Measurements from ENCODE around the gene HSD17B14. TPM values are rescaled to one million over a fixed set of nuclear protein-coding genes. Genes with fewer than 3 reads are reported as not detected.

HSD17B14 gene
- total RNA-seq, 4 donors from 2014 or later = 6.4 to 19.0 (median 13.8) TPM

DNA sequence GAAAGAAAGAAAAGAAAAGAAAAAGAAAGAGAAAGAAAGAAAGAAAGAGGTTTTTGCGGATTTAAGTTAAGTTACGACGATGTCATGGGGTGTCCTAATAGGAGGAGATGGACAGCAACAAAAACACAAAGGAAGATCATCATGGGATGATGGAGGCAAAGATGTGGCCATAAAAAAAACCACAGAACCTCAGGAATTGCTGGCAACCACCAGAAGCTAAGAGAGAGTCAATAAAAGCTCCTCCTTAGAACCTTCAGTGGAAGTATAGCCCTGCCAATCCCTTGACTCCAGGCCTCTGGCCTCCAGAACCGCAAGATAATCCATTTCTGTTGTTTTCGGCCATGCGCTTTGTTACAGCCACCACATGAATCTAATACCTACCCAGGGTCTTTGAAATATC, 20.6 kb upstream of the HSD17B14 start:
- TF ChIP-seq, protein P1, sequence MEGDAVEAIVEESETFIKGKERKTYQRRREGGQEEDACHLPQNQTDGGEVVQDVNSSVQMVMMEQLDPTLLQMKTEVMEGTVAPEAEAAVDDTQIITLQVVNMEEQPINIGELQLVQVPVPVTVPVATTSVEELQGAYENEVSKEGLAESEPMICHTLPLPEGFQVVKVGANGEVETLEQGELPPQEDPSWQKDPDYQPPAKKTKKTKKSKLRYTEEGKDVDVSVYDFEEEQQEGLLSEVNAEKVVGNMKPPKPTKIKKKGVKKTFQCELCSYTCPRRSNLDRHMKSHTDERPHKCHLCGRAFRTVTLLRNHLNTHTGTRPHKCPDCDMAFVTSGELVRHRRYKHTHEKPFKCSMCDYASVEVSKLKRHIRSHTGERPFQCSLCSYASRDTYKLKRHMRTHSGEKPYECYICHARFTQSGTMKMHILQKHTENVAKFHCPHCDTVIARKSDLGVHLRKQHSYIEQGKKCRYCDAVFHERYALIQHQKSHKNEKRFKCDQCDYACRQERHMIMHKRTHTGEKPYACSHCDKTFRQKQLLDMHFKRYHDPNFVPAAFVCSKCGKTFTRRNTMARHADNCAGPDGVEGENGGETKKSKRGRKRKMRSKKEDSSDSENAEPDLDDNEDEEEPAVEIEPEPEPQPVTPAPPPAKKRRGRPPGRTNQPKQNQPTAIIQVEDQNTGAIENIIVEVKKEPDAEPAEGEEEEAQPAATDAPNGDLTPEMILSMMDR (IDR thresholded peaks at IDR 0.05; ENCODE audit: low read depth) = no peak

DNA sequence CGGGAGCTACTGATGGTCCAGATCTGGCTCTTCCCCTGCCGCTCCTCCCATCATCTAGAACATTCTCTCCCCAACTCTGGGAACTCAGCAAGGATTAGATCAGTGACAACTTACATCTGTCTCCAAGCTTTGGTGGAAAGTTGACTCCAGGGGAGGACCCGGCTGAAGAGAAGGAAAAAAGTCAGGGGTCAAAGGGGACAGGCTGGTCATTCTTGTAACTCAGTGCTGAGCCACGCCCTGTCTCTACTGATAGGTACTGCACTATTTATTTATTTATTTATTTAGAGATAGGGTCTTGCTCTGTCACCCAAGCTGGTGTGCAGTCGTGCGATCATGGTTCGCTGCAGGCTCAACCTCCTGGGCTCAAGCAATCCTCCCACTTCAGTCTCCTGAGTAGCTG, 17.8 kb upstream of the HSD17B14 start:
- TF ChIP-seq, protein P1 (IDR thresholded peaks at IDR 0.05; ENCODE audit: low read depth) = no peak

DNA sequence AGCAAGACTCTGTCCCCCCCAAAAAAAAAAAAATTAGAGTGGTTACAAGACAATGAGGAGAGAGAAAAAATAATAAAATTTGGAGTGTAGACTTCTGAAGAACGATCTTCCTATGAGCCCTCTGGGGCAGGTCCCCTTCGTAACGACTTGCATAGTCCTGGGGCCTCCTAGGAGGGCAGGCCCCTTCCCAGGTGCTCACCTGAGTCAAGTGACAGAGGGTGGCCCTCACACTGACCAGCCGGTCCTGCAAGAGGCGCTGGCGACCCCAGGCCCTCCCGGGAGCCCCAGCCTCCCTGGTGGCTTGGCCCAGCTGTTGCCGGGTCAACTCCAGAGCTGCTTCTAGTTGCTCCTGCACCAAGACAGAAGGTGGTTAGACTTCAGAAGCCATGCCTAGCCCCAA, 17.2 kb upstream of the HSD17B14 start:
- TF ChIP-seq, protein P1 (IDR thresholded peaks at IDR 0.05; ENCODE audit: low read depth) = no peak

DNA sequence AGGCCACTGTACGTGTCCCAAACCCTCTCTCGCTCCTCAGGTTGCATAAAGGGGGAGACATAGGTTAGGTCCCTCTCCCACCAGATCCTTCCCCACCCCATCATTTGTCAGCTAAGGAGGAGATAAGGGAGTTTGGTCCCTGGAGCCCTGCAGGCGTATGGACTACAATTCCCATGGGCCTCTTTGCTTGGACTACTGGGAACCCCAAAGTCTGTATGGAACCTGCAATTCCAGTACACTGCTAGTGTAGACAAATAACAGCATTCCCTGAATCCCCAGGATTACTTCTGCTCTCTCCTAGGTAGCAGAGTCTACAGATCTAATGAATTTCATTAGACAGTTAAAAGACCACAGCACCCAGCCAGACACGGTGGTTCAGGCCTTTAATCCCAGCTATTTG, 16.0 kb upstream of the HSD17B14 start:
- TF ChIP-seq, protein P1 (IDR thresholded peaks at IDR 0.05; ENCODE audit: low read depth) = no peak

DNA sequence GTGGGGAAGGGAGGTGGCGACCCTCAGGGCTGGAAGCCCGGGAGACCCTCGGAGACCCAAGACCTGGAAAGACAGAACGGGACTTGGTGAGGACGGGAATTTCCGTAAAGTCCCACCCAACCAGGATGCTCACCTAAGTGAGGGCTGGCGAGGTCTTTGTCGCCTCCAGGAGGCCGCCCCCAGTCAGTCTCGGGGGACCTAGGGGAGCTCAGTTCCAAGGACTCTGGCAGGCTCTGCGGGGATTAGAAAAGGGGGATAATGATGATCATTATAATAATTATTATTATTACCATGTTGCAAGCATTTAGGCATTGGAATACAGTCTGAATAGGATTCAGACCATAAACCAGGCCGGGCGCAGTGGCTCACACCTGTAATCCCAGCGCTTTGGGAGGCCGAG, 9.1 kb upstream of the HSD17B14 start:
- TF ChIP-seq, protein P1 (IDR thresholded peaks at IDR 0.05; ENCODE audit: low read depth) = no peak

DNA sequence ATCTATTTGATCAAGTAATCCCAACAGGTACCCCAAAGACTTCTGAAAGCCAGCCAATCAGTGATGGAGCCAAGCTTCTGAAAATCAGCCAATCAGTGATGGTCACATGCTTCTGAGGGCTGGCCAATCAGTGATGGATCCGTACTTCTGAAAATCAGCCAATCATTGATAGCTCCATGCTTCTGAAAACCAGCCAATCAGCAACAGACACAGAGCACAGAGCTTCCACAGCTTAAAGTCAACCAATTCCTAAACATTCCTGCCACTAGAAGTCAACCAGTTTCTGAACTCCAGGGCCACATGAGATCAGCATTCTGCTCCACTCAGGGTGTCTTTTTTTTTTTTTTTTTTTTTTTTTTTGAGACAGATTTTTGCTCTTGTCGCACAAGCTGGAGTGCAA, 8.2 kb upstream of the HSD17B14 start:
- TF ChIP-seq, protein P1 (IDR thresholded peaks at IDR 0.05; ENCODE audit: low read depth) = no peak

DNA sequence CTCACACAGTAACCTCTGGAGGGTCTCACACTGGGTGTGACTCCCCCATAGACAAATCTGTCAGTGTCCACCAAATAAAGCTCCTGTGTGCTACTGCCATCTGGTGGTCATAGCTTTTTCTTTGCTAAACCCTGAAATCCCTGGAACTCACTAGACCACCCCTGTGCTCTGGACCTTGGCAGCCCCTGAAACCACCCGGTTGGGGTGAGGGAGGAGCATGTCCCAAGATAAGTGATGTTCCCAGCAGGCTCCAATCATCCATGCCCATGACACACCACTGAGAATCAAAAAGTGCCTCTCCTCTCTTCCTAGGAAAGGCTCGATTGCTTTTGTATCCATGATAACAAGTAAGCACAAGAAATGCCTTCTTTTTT, 6.5 kb upstream of the HSD17B14 start:
- TF ChIP-seq, protein P1 (IDR thresholded peaks at IDR 0.05; ENCODE audit: low read depth) = no peak

Data from subcutaneous adipose tissue (tissue), 4 donors.